ENCODE measurements around the gene NCAN. TPM values are rescaled to one million over a fixed set of nuclear protein-coding genes. Genes with fewer than 3 reads are reported as not detected.

The NCAN gene
- total RNA-seq, 1 donor from 2014 or later, result not detected

DNA sequence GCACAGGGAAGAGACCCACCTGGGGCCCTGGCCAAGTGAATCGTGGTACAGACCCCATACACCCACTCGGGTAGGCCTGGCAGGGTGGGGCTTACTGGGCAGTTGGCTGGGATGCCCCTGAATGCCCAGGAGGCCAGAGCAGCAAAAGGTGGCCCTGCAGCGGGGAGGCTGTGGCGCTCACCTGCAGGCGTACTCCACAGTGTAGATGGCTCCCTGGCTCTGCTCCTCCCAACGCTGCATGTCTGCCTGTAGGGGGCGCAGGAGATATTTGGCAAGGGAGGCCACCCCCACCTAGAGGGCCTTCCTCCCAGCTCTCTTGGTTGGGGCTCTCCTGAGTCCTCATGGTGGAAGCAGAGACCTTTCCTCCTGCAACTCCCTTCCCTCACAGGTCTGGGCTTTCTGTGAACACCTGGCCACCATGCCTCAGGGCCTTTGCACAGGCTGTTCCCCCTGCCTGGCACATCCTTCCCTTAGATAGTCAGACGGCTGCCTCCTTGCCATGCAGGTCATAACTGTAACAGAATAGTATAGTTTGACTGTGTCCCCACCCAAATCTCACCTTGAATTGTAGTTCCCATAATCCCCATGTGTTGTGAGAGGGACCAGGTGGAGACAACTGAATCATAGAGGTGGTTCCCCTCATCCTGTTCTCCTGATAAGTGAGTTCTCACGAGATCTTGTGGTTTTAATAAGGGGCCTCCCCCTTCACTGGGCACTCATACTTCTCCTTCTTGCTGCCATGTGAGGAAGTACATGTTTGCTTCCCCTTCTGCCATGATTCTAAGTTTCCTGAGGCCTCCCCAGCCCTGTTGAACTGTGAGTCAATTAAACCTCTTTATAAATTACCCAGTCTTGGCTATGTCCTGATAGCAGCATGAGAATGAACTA lies 25.7 kb upstream of the NCAN start:
- DNase-seq (ENCODE audit: low read depth), result no peak
- TF ChIP-seq, protein P1, sequence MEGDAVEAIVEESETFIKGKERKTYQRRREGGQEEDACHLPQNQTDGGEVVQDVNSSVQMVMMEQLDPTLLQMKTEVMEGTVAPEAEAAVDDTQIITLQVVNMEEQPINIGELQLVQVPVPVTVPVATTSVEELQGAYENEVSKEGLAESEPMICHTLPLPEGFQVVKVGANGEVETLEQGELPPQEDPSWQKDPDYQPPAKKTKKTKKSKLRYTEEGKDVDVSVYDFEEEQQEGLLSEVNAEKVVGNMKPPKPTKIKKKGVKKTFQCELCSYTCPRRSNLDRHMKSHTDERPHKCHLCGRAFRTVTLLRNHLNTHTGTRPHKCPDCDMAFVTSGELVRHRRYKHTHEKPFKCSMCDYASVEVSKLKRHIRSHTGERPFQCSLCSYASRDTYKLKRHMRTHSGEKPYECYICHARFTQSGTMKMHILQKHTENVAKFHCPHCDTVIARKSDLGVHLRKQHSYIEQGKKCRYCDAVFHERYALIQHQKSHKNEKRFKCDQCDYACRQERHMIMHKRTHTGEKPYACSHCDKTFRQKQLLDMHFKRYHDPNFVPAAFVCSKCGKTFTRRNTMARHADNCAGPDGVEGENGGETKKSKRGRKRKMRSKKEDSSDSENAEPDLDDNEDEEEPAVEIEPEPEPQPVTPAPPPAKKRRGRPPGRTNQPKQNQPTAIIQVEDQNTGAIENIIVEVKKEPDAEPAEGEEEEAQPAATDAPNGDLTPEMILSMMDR (conservative IDR thresholded peaks at IDR 0.05; ENCODE audit: low read depth, low read length), result peak; percentile 74
- H3K4me3 ChIP-seq (ENCODE audit: low read depth, low read length), result no peak overlapping the region

DNA sequence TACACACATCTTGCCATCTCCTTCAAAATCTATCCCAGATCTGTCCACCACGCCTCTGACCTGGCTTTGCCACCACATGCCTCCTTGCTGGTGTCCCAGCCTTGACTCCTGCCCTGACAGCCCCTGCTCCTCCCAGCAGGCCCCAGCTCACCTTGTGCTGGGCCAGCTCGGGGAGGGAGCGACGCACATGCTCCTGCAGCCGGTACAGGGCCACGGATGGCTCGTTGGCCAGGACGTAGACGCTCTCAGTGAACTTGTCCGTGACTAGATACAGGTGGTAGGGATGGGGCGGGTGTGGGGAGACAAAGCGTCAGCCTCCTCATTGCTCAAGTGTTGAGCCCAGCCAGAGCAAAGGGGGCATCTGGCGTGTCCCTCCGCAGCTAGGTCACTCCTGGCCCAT lies 25.0 kb upstream of the NCAN start:
- DNase-seq (ENCODE audit: low read depth), result no peak

DNA sequence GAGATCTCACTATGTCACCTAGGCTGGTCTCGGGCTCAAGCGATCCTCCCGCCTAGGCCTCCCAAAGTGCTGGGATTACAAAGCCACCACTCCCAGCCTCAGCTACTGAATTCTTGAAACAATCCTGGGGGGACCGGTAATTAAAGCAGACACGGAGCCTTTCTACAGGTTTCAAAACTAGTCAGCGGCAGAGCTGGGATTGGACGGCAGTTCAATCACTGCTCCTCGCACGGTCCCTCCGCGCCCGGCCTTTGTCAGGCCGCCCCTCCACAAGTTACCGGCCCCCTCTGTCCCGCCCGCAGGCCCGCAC lies 20.0 kb upstream of the NCAN start:
- no peak for DNase-seq (ENCODE audit: low read depth)
- H3K4me3 ChIP-seq (ENCODE audit: low read depth, low read length), result peak overlapping the region; percentile 100
- TF ChIP-seq, protein P1 (conservative IDR thresholded peaks at IDR 0.05; ENCODE audit: low read depth, low read length), result no peak

More for the DNA sequence above, 25.0 kb upstream of the NCAN start:
- H3K4me3 ChIP-seq (ENCODE audit: low read depth, low read length), result no peak overlapping the region
- TF ChIP-seq, protein P1 (conservative IDR thresholded peaks at IDR 0.05; ENCODE audit: low read depth, low read length), result no peak

DNA sequence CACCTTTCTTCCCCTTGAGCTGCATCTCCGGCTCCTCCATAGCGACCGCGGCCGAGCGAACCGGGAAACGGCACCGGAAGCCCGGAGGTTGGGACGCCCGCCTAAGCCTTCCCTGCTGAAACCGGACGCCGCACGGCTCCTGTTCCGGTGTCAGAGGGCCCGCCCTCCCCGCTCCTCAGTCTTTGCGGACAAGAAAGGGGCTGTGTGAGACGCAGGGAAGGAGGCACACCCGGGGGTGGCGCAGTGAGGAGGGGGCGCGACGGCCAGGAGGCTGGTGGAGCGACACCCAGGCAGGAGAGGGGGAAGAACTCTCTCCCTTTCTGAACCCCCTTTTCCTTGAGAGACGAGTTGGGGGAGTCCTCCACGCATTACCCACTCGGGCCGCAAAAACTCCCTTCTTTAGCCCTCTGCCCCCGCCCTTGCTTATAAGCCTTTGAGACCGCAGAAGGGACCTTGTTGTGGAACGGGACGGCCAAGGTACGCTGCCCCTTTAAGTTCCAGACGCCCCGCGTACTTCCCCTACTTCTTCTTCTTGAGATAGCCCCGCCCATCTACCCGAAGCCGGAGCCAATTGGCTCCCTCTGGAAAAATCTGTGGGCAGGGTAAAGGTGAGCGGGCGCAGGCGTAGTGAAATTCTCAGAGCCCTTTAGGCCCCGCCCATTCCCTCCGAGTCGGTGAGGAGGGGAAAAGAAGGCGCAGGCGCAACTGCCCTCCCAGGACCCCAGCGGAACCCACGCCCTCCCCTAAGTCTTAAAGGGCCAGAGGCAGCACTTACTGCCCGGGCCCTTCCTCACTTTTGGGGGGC lies 19.5 kb upstream of the NCAN start, which contains the start of the genes BORCS8 and RFXANK:
BORCS8 (minus strand) TSS at position 75 of the 805 bp plus-strand sequence; CDS start at position 40, 35 bp downstream.
RFXANK (plus strand) TSS at position 181 of the 805 bp plus-strand sequence. CDS start 1,689 bp downstream, outside the sequence.
- TF ChIP-seq, protein P1 (conservative IDR thresholded peaks at IDR 0.05; ENCODE audit: low read depth, low read length), result no peak
- peak; percentile 88 for DNase-seq (ENCODE audit: low read depth)
- peak within 1 kb of the TSS; percentile 100 for H3K4me3 ChIP-seq (ENCODE audit: low read depth, low read length)

DNA sequence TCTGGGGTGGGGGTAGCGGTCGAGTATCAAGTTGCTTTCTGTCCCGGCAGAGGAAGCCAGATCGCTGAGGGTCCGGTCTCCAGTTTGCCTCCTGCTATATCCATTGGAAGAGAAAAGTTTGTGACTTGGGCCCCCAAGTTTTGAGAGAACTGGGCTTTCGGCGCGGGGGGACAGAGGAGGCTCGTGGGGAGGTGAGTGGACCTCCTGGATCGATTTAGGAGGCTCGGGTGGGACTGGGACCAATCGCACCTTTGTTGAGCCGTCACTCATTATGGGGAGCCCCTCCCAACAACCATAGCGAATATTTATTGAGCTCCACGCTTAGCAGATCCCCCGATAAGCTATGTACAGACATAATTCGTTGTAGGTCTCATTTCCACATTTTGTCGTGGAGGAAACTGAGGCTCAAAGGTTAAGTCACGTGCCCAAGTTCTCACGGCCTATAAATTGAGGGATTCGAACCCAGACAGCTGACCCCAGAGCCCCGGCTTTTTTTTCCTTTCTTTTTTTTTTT lies 18.8 kb upstream of the NCAN start:
- TF ChIP-seq, protein P1 (conservative IDR thresholded peaks at IDR 0.05; ENCODE audit: low read depth, low read length), result no peak
- no peak for DNase-seq (ENCODE audit: low read depth)
- H3K4me3 ChIP-seq (ENCODE audit: low read depth, low read length), result peak overlapping the region; percentile 100

DNA sequence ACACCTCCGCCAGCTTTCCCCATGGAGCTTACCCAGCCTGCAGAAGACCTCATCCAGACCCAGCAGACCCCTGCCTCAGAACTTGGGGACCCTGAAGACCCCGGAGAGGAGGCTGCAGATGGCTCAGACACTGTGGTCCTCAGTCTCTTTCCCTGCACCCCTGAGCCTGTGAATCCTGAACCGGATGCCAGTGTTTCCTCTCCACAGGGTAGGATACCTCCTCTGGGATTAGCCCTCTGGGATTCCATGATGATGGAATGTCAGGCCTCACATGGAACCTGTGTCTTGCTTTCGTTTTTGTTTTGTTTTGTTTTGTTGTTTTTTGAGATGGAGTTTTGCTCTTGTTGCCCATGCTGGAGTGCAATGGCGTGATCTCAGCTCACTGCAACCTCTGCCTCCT lies 17.8 kb upstream of the NCAN start:
- TF ChIP-seq, protein P1 (conservative IDR thresholded peaks at IDR 0.05; ENCODE audit: low read depth, low read length), result no peak

More for the DNA sequence above, 17.8 kb upstream of the NCAN start:
- DNase-seq (ENCODE audit: low read depth), result no peak
- peak overlapping the region; percentile 100 for H3K4me3 ChIP-seq (ENCODE audit: low read depth, low read length)
